ENCODE data around the gene NAT16.
"Not testable (repeated sequence)": the region's sequence is repeated elsewhere in the genome, so short reads cannot be mapped to it uniquely, and the experiment has no call there.

Gene NAT16

GRCh38 chr7:101201695-101202602 lies 21.9 kb upstream of the NAT16 start:
- DNase-seq, result no peak

- DNase-seq, result no peak
These were observed 20.9 kb upstream of the NAT16 start, which contains the start of gene MOGAT3 for GRCh38 chr7:101200862-101201599. MOGAT3 (minus strand) TSS chr7:101201036; CDS start chr7:101200854, 182 bp downstream.

DNA sequence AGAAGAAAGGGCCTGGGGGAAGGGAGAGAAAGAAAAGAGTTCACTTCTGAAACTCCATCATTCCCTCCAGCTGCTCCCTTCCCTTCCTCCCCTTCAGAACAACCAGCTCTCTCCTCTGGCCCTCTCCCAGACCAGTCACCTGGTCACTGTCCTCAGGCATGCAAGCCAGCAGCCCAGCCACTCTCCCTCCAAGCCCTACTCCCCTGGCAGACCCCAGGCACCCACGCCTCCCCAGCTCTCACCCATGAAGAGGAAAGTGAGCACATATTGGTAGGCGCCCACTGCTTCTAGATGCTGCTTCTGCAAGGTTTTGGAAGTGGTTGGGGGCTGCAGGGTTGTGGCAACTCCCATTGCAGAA lies 20.4 kb upstream of the NAT16 start:
- DNase-seq, result no peak

GRCh38 chr7:101199522-101199921 lies 19.4 kb upstream of the NAT16 start:
- DNase-seq, result not testable (repeated sequence)

- no peak for DNase-seq
These were observed 18.4 kb upstream of the NAT16 start for GRCh38 chr7:101198476-101198875.

DNA sequence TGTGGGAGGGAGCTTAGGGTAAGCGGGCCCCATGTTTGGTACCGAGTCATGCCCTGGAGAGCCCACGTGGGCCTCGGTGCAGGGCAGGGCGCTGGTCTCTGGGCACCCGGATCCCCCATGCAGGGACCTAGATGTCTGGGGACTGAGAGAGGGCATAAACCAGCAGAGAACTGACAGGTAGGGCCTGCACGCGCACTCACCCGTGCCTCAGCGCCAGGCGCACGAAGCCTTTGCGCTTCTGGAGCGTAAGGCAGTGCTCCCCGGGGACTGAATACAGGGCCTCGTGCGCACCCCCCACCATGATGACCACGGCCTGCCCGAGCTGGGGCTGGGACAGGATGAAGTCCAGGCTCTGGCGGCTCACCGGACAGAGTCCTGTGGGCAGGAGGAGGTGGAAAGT lies 17.9 kb upstream of the NAT16 start:
- DNase-seq, result no peak

- DNase-seq, result no peak
These were observed 15.8 kb upstream of the NAT16 start for GRCh38 chr7:101195884-101196283.

GRCh38 chr7:101189109-101189508 lies 9.0 kb upstream of the NAT16 start:
- no peak for DNase-seq

DNA sequence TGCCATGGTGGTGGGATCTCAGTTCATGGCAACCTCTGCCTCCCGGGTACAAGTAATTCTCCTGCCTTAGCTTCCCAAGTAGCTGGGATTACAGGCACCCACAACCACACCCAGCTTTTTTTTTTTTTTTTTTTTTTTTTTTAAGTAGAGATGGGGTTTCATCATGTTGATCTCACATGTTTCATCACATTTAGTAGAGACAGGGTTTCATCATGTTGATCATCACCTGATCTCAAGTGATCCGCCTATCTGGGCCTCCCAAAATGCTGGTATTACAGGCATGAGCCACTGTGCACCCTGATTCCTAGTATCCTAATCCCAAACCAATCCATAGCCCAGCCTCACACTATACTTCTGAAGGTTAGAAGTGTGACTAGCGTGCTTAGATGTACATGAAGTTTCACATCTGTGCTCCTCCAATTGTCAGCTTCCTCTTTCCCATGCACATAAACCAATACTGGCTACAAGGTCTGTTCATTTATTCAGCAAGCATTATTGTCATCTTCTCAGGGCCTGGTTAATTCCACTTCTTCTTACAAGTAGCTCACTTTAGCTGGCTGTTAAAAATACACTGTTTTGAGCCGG lies 6.8 kb upstream of the NAT16 start:
- DNase-seq, result no peak

- DNase-seq, result no peak
These were observed 6.1 kb upstream of the NAT16 start for GRCh38 chr7:101186194-101186593.

- DNase-seq, result no peak
These were observed 5.3 kb upstream of the NAT16 start for GRCh38 chr7:101185258-101185839.

- no peak for DNase-seq
These were observed 380 bp downstream of the NAT16 start for GRCh38 chr7:101179713-101180112.

- DNase-seq, result no peak
These were observed 976 bp downstream of the NAT16 start for GRCh38 chr7:101179117-101179516.

DNA sequence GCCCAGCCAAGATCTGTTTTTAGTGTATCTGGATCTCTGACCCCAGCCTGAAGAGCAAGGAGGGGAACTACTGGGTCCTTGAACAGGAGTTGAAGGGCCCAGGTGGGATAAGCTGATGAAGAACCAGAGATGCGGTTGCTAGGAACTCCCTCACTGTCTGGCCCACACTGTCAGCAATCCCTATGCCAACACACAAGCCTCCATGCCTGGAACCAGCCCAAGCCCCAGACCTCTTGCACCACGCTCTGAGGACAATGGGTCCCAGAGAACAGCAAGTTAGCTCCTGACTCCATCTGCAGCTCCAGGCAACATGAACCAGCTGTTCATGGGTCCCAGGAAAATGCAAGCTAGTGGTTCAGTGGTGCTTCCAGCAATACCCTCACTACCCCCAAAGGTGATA lies 2.4 kb downstream of the NAT16 start:
- no peak for DNase-seq

GRCh38 chr7:101175664-101176063 lies 4.4 kb downstream of the NAT16 start:
- DNase-seq, result no peak

DNA sequence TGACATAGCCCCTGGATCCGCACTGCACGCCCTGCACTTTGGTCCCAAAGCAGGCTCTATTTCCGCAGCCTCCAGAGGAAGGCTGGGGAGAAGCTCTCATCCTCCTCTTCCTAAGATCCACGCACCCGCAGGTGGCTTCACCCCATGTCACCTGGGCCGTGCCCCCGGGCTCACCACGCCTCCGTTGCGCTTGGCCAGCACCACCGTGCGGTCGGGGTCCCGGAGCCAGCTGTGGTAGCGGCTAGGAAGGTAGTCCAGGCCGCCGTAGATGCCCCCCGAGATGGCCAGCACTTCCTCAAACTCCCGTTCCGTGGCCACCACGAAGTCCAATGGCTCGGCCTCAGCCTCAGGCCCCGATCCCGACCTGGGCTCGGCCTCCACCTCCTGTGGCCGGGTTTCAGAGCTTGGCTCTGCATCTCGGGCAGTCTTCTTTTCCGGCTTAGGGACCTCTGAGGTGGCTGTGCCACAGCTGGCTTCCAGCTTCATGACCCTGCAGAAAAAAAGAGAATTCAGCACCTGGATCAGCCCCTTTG lies 5.7 kb downstream of the NAT16 start:
- no peak for DNase-seq

GRCh38 chr7:101173752-101174244 lies 6.3 kb downstream of the NAT16 start:
- DNase-seq, result peak; percentile 74

- peak; percentile 30 for DNase-seq
These were observed 7.0 kb downstream of the NAT16 start for GRCh38 chr7:101172854-101173751.

DNA sequence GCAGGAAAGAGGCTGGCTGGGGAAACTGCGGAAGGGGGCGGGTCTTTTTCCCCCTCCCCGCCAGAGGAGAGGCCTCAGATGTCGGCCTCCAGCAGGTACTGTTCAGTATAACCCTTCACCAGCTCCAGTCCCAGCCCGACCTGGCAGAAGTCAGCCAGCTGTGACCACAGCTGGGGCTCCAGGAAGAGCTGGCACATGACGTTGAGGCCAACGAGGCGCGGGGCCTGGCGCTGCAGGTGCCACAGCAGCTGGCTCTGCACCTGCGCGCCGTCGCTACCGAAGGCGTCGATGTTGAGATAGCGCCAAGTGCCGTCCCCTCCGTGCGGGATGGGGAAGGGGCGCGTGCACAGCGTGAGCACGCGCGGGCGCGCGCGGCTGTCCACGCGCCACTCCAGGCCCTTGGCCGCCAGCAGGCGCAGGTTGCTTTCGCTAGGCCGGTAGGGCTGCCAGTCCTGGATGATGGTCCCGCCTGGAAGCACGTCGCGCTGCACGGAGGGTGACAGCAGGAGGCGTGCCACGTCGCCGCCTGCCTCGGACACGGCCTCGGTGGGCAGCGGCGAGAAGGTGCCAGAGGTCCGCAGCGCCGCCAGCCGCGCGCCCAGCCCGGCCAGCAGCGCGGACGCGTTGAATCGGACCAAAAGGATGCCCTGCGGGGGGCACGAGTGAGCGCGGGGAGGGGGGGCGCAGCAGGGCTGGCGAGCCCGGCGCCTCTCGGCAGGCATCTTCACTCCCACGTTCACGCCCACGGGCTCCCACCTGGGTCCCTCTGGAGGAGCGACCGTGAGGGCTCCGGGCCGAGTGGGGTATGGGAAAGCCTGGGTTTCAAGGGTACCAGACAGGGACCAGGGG lies 7.9 kb downstream of the NAT16 start:
- peak; percentile 30 for DNase-seq

DNA sequence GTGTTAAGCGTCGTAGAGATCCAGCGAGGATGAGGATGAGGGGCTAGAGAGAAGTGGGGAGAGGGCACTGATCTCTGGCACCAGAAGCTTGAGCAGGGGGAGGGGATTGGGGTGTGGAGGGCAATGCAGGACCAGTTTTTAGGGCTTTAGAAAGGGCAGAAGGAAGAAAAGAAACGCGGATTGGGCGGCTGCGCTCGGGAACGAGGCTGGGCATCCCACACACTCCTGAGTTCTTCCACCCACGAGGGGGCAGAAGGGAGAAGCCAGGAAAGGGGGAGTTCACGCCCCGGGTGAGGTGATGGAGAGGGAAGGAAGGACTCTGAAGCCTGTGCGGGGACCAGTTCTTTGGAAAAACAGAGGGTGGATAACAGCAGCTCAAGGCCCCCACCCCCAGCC lies 8.7 kb downstream of the NAT16 start:
- DNase-seq, result no peak
